Measurements from ENCODE around the gene KRTAP10-3. TPM values are rescaled to one million over a fixed set of nuclear protein-coding genes. Genes with fewer than 3 reads are reported as not detected.

KRTAP10-3 gene
- total and polyA plus RNA-seq, 11 donors, result not detected

DNA sequence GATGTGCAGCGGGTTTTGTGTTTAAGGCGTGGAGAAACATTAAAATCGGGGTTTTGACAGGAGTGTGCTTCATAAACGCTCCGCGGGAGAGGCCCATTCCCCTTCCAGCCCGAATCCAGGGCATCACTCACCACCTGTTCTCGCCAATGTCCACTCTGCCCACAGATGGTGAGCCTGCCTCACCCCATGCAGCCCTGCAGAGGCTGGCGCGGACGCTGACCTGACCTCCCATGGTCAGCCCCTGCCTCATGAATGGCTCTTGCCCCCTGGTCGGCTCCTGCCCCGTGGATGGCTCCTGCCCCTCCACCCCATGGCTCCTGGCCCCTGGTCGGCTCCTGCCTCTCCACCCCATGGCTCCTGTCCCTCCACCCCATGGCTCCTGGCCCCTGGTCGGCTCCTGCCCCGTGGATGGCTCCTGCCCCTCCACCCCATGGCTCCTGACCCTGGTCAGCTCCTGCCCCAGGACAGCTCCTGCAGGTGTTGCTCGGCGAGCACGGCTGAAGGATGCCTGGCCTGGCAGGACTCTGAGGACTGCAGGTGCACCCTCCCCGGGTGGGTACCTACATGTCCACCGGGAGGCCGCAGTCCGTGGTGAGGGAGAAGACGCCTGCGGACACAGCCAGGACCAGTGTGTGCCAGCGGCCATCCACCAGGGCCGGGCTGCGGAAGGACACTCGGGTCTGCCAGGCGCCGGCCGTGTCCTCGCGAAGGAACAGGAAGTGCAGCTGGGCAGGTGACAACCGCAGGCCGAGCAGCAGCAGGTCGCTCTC, 25.3 kb downstream of the KRTAP10-3 start:
- no peaks in the 10 kb centered on the region for H3K4me1 ChIP-seq
- intact Hi-C loops (cut with DNase I), result no loop called here
- H3K4me3 ChIP-seq, result no peak overlapping the region
- TF ChIP-seq, protein P1, sequence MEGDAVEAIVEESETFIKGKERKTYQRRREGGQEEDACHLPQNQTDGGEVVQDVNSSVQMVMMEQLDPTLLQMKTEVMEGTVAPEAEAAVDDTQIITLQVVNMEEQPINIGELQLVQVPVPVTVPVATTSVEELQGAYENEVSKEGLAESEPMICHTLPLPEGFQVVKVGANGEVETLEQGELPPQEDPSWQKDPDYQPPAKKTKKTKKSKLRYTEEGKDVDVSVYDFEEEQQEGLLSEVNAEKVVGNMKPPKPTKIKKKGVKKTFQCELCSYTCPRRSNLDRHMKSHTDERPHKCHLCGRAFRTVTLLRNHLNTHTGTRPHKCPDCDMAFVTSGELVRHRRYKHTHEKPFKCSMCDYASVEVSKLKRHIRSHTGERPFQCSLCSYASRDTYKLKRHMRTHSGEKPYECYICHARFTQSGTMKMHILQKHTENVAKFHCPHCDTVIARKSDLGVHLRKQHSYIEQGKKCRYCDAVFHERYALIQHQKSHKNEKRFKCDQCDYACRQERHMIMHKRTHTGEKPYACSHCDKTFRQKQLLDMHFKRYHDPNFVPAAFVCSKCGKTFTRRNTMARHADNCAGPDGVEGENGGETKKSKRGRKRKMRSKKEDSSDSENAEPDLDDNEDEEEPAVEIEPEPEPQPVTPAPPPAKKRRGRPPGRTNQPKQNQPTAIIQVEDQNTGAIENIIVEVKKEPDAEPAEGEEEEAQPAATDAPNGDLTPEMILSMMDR (IDR thresholded peaks at IDR 0.05), result no peak
- no peak for TF ChIP-seq POLR2A (IDR thresholded peaks at IDR 0.05)
- WGBS, 4 donors, result 87 to 91% (median 90%) methylated on average over 32 to 37 of the region's 37 CpGs
- H3K36me3 ChIP-seq, result no peaks in the 10 kb centered on the region
- no peak for ATAC-seq
- H3K27ac ChIP-seq, result no peak overlapping the region
- DNase-seq, result peak in 2 of 5 donors; percentile 13 to 23
- H3K9me3 ChIP-seq, result no peaks in the 10 kb centered on the region
- peaks cover 0 to 13% (median 0%) of the 10 kb centered on the region in 9 donors for H3K27me3 ChIP-seq

DNA sequence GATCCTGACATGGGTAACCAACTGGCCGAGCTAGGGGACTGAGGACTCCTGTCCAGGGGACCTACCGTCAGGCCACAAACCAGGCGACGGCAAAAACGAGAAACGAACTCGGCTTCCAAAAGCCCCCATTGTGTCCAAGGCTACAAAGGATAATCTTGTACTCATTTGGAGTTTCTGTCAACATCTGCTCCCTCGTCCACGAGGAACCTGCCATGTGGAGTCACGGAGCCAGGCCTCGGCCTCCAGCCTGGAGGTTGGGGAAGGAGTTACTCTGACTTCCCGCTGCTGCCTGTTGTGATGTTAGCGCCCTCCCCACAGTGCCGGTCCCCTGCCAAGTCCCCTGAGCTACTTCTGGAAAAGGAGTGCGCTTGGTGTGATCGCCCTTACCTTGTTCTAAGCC, 25.9 kb downstream of the KRTAP10-3 start:
- no peak overlapping the region for H3K4me3 ChIP-seq
- H3K4me1 ChIP-seq, result no peaks in the 10 kb centered on the region
- DNase-seq (peak in 1 of 5 donors; percentile 25), ATAC-seq (no peak)
- H3K27me3 ChIP-seq, result peaks cover 0 to 13% (median 0%) of the 10 kb centered on the region in 9 donors
- H3K36me3 ChIP-seq, result no peaks in the 10 kb centered on the region
- WGBS, 4 donors, result 84 to 90% (median 87%) methylated on average over 16 of the region's 16 CpGs
- TF ChIP-seq POLR2A (IDR thresholded peaks at IDR 0.05), result no peak
- TF ChIP-seq, protein P1 (IDR thresholded peaks at IDR 0.05), result no peak
- H3K27ac ChIP-seq, result no peak overlapping the region
- H3K9me3 ChIP-seq, result no peaks in the 10 kb centered on the region
- intact Hi-C loops (cut with DNase I), result no loop called here

DNA sequence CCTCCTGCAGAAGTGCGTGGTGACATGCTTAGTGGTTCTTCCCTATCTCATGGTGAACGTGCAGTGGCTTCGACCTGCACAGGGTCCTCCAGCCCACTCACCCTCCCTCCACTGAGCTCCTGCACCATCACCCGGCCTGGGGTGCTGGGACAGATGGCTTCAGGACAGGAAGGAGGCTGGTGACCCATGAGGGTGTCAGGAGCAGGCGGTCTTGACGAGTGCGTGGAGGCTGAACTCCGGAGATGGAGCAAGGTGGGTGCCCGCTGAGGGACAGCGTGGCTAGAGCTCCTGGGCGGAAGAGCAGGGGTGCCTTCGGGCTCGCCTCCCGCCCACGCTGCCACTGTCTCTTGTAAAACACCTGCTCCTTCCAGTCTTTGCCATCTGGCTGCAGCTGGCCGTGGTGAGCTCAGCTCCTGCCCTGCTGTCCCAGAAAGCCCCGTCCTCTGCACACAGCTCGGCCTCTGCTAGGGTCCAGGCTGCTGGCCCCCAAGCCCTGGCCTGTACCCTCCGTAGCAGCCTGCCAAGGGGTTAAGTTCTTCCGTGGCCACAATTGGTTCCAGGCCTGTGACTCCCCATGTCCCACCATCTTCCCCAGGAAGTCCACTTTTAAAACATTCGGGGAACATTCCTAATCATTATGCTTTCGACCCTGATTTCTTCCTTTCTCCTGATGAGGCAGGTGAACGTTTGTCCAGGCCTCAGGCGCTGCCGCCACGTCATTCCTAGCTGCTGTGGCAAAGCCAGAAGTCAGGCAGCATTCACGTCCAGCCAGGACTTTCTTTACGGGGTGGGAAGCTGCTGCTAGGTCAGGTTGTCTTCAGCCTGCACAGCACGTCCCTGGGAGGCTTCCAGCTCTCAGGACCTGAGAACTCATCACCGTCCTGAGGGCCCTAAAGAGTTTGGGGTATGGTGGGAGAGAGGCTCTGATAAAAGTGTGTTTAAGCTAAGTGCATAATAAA, 26.7 kb downstream of the KRTAP10-3 start:
- no peak overlapping the region for H3K4me3 ChIP-seq
- H3K27me3 ChIP-seq, result peaks cover 0 to 13% (median 0%) of the 10 kb centered on the region in 9 donors
- DNase-seq (peak in 3 of 5 donors; percentile 15 to 38 (median 17)), ATAC-seq (no peak)
- H3K4me1 ChIP-seq, result no peaks in the 10 kb centered on the region
- H3K27ac ChIP-seq, result no peak overlapping the region
- 76 to 82% (median 79%) methylated on average over 16 to 30 of the region's 30 CpGs for WGBS, 4 donors
- no peaks in the 10 kb centered on the region for H3K9me3 ChIP-seq
- TF ChIP-seq, protein P1 (IDR thresholded peaks at IDR 0.05), result no peak
- TF ChIP-seq POLR2A (IDR thresholded peaks at IDR 0.05), result no peak
- intact Hi-C loops (cut with DNase I), result no loop called here
- H3K36me3 ChIP-seq, result no peaks in the 10 kb centered on the region

Data from heart left ventricle (tissue), 16 donors.